ENCODE measurements around the gene ALKBH7.

DNA sequence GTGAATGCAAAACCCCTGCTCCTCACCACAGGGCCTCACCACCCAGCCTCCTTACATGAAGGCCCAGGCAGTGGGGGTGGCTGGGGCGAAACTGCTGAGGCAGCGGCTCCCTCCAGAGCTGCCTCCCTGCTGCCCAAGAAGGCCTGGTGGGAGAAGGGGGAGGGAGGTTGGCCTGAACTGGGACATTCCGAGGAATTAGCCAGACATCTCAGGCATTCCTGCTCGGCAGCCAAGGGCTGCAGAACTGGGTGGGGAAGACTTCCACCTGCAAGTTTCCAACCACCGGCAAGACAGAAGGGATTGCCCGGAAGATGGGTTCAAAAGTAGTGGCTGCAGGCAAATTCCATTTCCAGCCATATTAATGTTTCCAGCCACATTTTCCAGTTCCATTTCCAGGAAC, 5.4 kb downstream of the ALKBH7 start:
- TF ChIP-seq EZH2 (IDR thresholded peaks at IDR 0.05) = no peak
- no peak for TF ChIP-seq POLR2AphosphoS5 (IDR thresholded peaks at IDR 0.05; ENCODE audit: borderline replicate concordance, low read depth, low read length)
- no peak for TF ChIP-seq FOXP2 (optimal IDR thresholded peaks at IDR 0.05; ENCODE audit: control extremely low read depth, extremely low read length, insufficient read depth)
